Fibroblast of skin of scalp (primary cell): ENCODE results near the gene ZSWIM4.

Source experiments
- DNase-seq: peaks from one replicate; pipeline ENCODE4 v3.0.0-alpha.2; 2013

Gene ZSWIM4

DNA sequence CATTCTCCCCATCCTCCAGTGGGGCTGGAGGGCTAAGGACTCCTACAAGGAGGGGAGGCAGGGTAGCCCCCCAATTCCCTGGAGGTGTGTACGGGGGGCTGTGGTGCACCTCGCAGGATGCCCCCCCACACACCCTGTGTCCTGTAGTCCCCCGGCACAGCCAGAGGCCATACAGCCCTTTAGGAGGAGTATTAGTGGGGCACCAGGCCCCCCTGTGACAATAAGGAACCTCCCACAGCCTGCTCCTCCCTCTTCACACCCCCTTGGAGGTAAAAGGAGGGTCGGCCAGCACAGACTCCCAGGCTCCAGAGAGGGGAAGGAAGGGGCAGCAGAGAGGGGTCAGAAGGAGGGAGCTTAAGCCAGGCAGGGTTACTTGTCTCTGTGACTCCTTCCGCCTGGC lies 81.6 kb downstream of the ZSWIM4 start, which contains the start of gene NANOS3:
Gene NANOS3, plus strand, starts transcription at position 301 of the 400 bp plus-strand sequence. CDS start 115 bp downstream, outside the sequence.
- DNase-seq = no peak

DNA sequence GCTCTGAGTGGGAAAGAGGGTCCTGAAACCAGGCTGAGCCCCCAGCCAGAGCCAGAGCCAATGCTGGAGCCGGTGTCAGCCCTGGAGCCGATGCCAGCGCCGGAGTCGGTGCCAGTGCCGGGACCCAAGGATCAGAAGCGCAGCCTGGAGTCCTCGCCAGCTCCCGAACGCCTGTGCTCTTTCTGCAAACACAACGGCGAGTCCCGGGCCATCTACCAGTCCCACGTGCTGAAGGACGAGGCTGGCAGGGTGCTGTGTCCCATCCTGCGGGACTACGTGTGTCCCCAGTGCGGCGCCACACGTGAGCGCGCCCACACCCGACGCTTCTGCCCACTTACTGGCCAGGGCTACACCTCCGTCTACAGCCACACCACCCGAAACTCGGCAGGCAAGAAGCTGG lies 82.1 kb downstream of the ZSWIM4 start:
- no peak for DNase-seq

DNA sequence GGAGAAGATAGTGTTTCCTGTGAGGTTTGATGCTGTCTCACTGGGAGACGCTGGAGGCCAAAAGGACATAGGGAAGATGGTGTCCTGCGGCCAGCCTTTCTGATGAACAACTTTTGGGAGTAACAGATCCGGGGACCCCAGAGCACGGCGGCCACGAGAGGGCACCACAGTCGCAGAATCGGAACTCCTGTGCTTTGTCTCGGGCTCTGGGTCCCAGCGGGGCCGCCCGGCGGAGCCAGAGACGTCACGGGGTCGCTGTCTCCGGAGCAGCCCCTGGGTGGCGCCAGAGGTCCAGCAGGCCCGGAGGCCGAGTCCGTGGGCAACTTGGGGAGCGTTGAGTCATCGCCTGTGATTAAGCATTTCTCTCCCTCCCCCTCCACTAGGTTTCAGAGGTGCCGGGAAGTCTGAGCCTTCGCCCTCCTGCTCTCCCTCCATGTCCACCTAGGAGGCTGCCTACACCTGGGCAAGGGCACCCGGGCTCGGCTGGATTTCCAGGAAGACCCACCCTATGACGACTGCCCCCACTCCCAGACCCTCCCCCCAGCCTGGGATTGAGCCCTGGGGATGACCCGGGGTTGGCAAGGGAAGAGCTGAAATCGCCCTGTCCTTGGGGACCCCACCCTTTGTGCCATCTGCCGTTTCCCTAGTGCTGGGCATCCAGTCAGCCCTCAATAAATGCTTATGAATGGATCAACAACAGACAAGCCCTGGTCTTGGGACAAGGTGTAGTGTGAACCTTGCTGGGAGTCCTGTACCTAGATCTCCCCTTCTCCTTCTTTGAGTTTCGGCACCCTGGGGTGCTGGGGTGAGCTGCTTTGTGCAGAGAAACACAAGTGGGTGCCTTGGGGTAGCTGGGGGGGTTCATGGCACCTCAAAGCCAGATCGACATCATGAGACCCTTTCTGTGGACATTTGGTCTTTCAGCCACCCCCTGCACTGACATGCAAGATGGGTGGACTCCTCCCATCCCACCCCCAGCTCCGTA lies 85.1 kb downstream of the ZSWIM4 start:
- peak; percentile 96 for DNase-seq

DNA sequence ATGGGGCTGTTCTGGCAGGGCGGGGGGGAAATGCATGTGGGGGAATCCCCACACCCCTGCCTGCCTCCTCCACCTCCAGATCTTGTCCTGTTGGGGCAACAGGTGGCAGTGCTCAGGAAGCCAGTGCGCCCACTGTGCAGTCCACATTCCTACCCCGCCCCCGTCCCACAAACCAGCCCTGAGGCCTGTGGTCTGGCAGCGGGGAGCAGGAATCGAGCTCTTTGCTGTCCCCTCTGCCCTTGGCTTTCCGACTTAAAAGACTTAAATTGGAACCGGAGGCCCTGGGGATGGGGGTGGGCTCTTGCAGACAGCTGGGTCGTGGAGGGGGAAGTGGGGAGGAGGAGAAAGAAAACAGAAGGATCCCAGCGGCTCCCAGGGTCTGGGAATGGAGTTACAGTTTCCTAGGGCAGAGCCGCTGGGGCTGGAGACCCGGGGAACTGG lies 86.0 kb downstream of the ZSWIM4 start:
- DNase-seq = peak; percentile 47
